Activated CD4-positive, alpha-beta T cell treated with anti-CD3 and anti-CD28 coated beads, Interleukin-2, amount 50 U/mL, for 16 hours (primary cell): ENCODE data around the gene MTARC1.

ENCODE experiments used
- DNase-seq: peaks from one replicate; pipeline ENCODE4 v3.0.0-alpha.2; 2020

Gene MTARC1

GRCh38 chr1:220808345-220809186 is 21.9 kb downstream of the MTARC1 start:
- DNase-seq, result no peak

GRCh38 chr1:220809187-220809550 is 22.5 kb downstream of the MTARC1 start:
- DNase-seq, result no peak

- DNase-seq, result no peak
Observed at GRCh38 chr1:220809704-220810103, 23.0 kb downstream of the MTARC1 start.

GRCh38 chr1:220810179-220810653 is 23.5 kb downstream of the MTARC1 start:
- DNase-seq, result peak; percentile 73

GRCh38 chr1:220810963-220811362 is 24.2 kb downstream of the MTARC1 start:
- no peak for DNase-seq

- DNase-seq, result no peak
Observed at GRCh38 chr1:220811695-220812094, 25.0 kb downstream of the MTARC1 start.

- DNase-seq, result no peak
Observed at GRCh38 chr1:220812308-220812707, 25.6 kb downstream of the MTARC1 start.

- DNase-seq, result no peak
Observed at GRCh38 chr1:220813013-220813412, 26.3 kb downstream of the MTARC1 start.

GRCh38 chr1:220815409-220815808 is 28.7 kb downstream of the MTARC1 start:
- no peak for DNase-seq

- DNase-seq, result no peak
Observed at GRCh38 chr1:220817907-220818306, 31.2 kb downstream of the MTARC1 start.

- DNase-seq, result no peak
Observed at GRCh38 chr1:220818421-220819173, 31.9 kb downstream of the MTARC1 start.

GRCh38 chr1:220819467-220820026 is 32.8 kb downstream of the MTARC1 start:
- no peak for DNase-seq

GRCh38 chr1:220824031-220824989 is 37.6 kb downstream of the MTARC1 start:
- no peak for DNase-seq

- no peak for DNase-seq
Observed at GRCh38 chr1:220825819-220826551, 39.3 kb downstream of the MTARC1 start.

- no peak for DNase-seq
Observed at GRCh38 chr1:220826729-220827128, 40.0 kb downstream of the MTARC1 start.

GRCh38 chr1:220827445-220828178 is 40.9 kb downstream of the MTARC1 start:
- no peak for DNase-seq

- DNase-seq, result no peak
Observed at GRCh38 chr1:220828179-220828490, 41.4 kb downstream of the MTARC1 start.

GRCh38 chr1:220828950-220829586 is 42.4 kb downstream of the MTARC1 start:
- no peak for DNase-seq

- DNase-seq, result no peak
Observed at GRCh38 chr1:220833436-220833835, 46.7 kb downstream of the MTARC1 start.

GRCh38 chr1:220834155-220834870 is 47.6 kb downstream of the MTARC1 start:
- no peak for DNase-seq
